K562 (cell line): ENCODE results near the gene TP53RK. TPM values are rescaled to one million over a fixed set of nuclear protein-coding genes. Genes with fewer than 3 reads are reported as not detected.
A peak's percentile ranks its signal among the peaks of the same experiment; 100 is the strongest.

Experiments used
- ATAC-seq: fragments of 200-7000 bp; cut with Tn5 transposase; 3 replicates; pipeline ENCODE4 v1.9.1; 2020; ENCODE audit warnings: moderate library complexity
- BruUV-seq: library from RNA; stranded (reverse); fragments of 400-500 nt; replicated peaks from 2 replicates; lab custom pipeline; 2021; lab: Mats Ljungman, UMichigan
- CTCF ChIA-PET: fragments of 300-600 bp; formaldehyde crosslinking; extraction: SDS; loops from one replicate; lab custom pipeline; 2021; ENCODE audit warnings: low intra/inter-chr PET ratio; lab: Yijun Ruan, JAX
- POLR2A ChIA-PET: fragments of 300-600, 350-650 bp; sonication (Branson Sonifier 250); formaldehyde crosslinking; extraction: SDS; loops from one replicate; lab custom pipeline; 2021; ENCODE audit warnings: antibody characterized with exemption, inconsistent platforms; lab: Yijun Ruan, JAX
- DNase-seq, 4 experiments: peaks; one replicate each; pipeline versions ENCODE4 v3.0.0 to v3.0.0-alpha.2; 2011 to 2018; ENCODE audit warnings: low spot score in 3 of 4, mixed read lengths in 3 of 4; ENCODE audit errors: extremely low read depth in 1 of 4
- FAIRE-seq: peaks from 2 replicates; lab custom pipeline; 2011; peaks lifted over from hg19 to GRCh38; lab: Jason Lieb, UNC
- H2AFZ ChIP-seq: 2 replicates; pipeline ENCODE4 v1.6.0; 2011; ENCODE audit warnings: low read depth, low read length, control low read depth, inconsistent platforms
- H3K27ac ChIP-seq: fragments of 200-600 bp; 3 replicates; pipeline ENCODE4 v1.8.0; 2011; ENCODE audit warnings: low read depth, mild to moderate bottlenecking, control low read depth, inconsistent platforms, low read length, moderate library complexity, mixed read lengths; ENCODE audit errors: extremely low read depth
- H3K27me3 ChIP-seq, 2 experiments: fragments of 300-600 bp in 1 of 2; 2 replicates in 1 of 2; 3 replicates in 1 of 2; pipeline versions ENCODE4 v1.6.0 to v1.8.0; 2011; ENCODE audit warnings: inconsistent platforms in 2 of 2, low read length in 2 of 2, mild to moderate bottlenecking in 1 of 2, mixed read lengths in 1 of 2, moderate library complexity in 1 of 2; ENCODE audit not compliant: control insufficient read depth in 2 of 2, insufficient read depth in 2 of 2
- H3K36me3 ChIP-seq: fragments of 300-600 bp; 3 replicates; pipeline ENCODE4 v1.8.0; 2011; ENCODE audit warnings: mild to moderate bottlenecking, low read length, inconsistent platforms; ENCODE audit not compliant: control insufficient read depth, insufficient read depth
- H3K4me1 ChIP-seq, 2 experiments: fragments of 200-600 bp in 1 of 2; replicated peaks in 1 of 2; 2 replicates in 1 of 2; 3 replicates in 1 of 2; pipeline versions ENCODE4 v1.5.1 to v1.8.0; 2011; ENCODE audit warnings: inconsistent platforms in 2 of 2, low read length in 2 of 2, mild to moderate bottlenecking in 1 of 2, mixed read lengths in 1 of 2, moderate library complexity in 1 of 2; ENCODE audit not compliant: control insufficient read depth in 2 of 2, insufficient read depth in 2 of 2
- H3K4me2 ChIP-seq: 2 replicates; pipeline ENCODE4 v1.6.1; 2011; ENCODE audit warnings: low read length, control low read depth, inconsistent platforms, mixed read lengths; ENCODE audit not compliant: insufficient read depth
- H3K4me3 ChIP-seq: fragments of 200-600 bp; sonication (generic), shearing (Covaris generic); 2 replicates; pipeline ENCODE4 v1.5.1; 2016; ENCODE audit warnings: control low read depth, inconsistent platforms
- H3K79me2 ChIP-seq: fragments of 200-600 bp; 3 replicates; pipeline ENCODE4 v1.8.0; 2011; ENCODE audit warnings: low read length, inconsistent platforms; ENCODE audit not compliant: control insufficient read depth, insufficient read depth
- H3K9ac ChIP-seq, 2 experiments: 2 replicates each; pipeline versions ENCODE4 v1.6.0 to v1.6.1; 2011; ENCODE audit warnings: low read depth in 2 of 2, low read length in 2 of 2, control low read depth in 1 of 2, inconsistent platforms in 1 of 2, mild to moderate bottlenecking in 1 of 2, mixed read lengths in 1 of 2; ENCODE audit not compliant: insufficient read depth in 1 of 2
- H3K9me1 ChIP-seq: one replicate; pipeline ENCODE4 v1.6.0; 2011; ENCODE audit warnings: inconsistent platforms, mild to moderate bottlenecking, low read length, moderate library complexity; ENCODE audit not compliant: control insufficient read depth, insufficient read depth
- H3K9me3 ChIP-seq: replicated peaks from 2 replicates; pipeline ENCODE4 v1.5.1; 2011; ENCODE audit warnings: low read depth, low read length, inconsistent platforms; ENCODE audit not compliant: control insufficient read depth, insufficient read depth
- H4K20me1 ChIP-seq: replicated peaks from 2 replicates; pipeline ENCODE4 v1.6.1; 2011; ENCODE audit warnings: low read length, inconsistent platforms, mixed read lengths; ENCODE audit not compliant: control insufficient read depth, insufficient read depth
- RBM25 ChIP-seq: fragments of 200-400 bp; formaldehyde crosslinking; IDR thresholded peaks from 2 replicates; pipeline ENCODE4 v1.6.1; 2018; ENCODE audit warnings: low read length, low read depth, moderate library complexity; ENCODE audit not compliant: severe bottlenecking
- ZNF121 ChIP-seq: sonication (generic); formaldehyde crosslinking; conservative IDR thresholded peaks from 2 replicates; pipeline ENCODE4 v1.8.0; 2022; ENCODE audit warnings: missing genetic modification reagents
- ZNF212 ChIP-seq: fragments of 450-650 bp; formaldehyde crosslinking; IDR thresholded peaks from 2 replicates; pipeline ENCODE4 v1.4.0; 2020; ENCODE audit warnings: mild to moderate bottlenecking
- in situ Hi-C: fragments of 300-500 bp; cut with MboI; formaldehyde crosslinking; loops from 4 replicates; pipeline ENCODE4 v1.15.0; 2018; ENCODE audit warnings: inconsistent platforms, mixed read lengths
- intact Hi-C: fragments of 100-400 bp; cut with micrococcal nuclease; formaldehyde crosslinking; loops from 2 replicates; pipeline ENCODE4 v1.14.2; 2022
- polyA plus RNA-seq, 8 experiments: library from polyadenylated mRNA; depleted of rRNA in 4 of 8; stranded (reverse) in 5 of 8; unstranded in 3 of 8; fragments of >200 nt; fragmentation: Nextera tagmentation in 2 of 8; fragmentation: Illumina TruSeq in 1 of 8; extraction: Ambion mirVana in 2 of 8; extraction: Trizol in 1 of 8; gene quantifications; 2 replicates each; pipeline versions ENCODE4 v1.2.1 to v1.2.3, GENCODE V29; 2011 to 2014; ENCODE audit warnings: inconsistent platforms in 1 of 8, missing spikeins in 1 of 8
- total RNA-seq, 7 experiments: library from RNA; depleted of rRNA in 6 of 7; stranded (reverse); fragments of >200 nt in 6 of 7; fragmentation: Illumina TruSeq in 2 of 7; extraction: Trizol in 2 of 7; gene quantifications; 2 replicates each; pipeline versions ENCODE4 v1.2.1 to v1.2.3, GENCODE V29; 2011 to 2021; ENCODE audit warnings: low replicate concordance in 1 of 7
- TF ChIP-seq, protein P1 (sequence below): fragments of 450-650 bp; IDR thresholded peaks from 2 replicates; pipeline ENCODE4 v1.6.1; 2016; ENCODE audit warnings: mild to moderate bottlenecking
- TF ChIP-seq, protein P2 (sequence below): fragments of 250-450 bp; sonication (Bioruptor Pico); IDR thresholded peaks from 2 replicates; pipeline ENCODE4 v1.8.0; 2021; ENCODE audit warnings: borderline replicate concordance, mild to moderate bottlenecking, moderate library complexity; ENCODE audit not compliant: poor library complexity, severe bottlenecking

The TP53RK gene
- total and polyA plus RNA-seq, 9 of the 15 experiments (the other 6 are each of a cell fraction or from before 2014, with no cell fraction given), result 2.9 to 43.5 (median 17.2) TPM

DNA sequence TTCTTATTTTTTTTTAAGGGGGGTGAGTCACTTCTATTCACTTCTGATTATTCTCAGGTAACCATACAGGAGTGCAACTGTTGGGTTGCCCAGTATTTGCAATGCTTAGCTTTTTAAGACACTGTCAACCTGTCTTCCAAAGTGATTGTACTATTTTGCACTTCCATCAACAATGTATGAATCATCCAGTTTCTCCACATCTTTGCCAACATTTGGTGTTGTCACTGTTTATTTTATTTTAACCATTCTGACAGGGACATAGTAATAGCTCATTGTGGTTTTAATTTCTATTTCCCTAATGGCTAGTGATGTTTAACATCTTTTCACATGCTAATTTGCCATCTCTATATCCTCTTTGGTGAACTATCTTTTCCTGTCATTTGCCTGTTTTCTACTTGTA, 36.5 kb downstream of the TP53RK start:
- no peak for ATAC-seq
- CTCF ChIA-PET, result no interaction called here

More for the DNA sequence above, 36.5 kb downstream of the TP53RK start:
- Histone ChIP-seq H3K36me3 (no peaks in the 10 kb centered on the region), H3K9me1 (no peaks in the 10 kb centered on the region), H3K27ac (no peak overlapping the region), H3K9ac (no peak overlapping the region), H4K20me1 (no peaks in the 10 kb centered on the region; the same call in 1 of the 2 replicates), H3K4me3 (no peak overlapping the region), H2AFZ (no peak overlapping the region), H3K27me3 (no peaks in the 10 kb centered on the region), H3K4me1 (peaks cover 20 to 22% of the 10 kb centered on the region in 2 experiments; a peak in 4 of 5 replicates), H3K9me3 (no peaks in the 10 kb centered on the region), H3K4me2 (no peak overlapping the region), H3K79me2 (no peaks in the 10 kb centered on the region)
- TF ChIP-seq ZNF212 (CRISPR knock-in tag), result no peak
- peak; percentile 47 for TF ChIP-seq RBM25
- TF ChIP-seq, protein P1, sequence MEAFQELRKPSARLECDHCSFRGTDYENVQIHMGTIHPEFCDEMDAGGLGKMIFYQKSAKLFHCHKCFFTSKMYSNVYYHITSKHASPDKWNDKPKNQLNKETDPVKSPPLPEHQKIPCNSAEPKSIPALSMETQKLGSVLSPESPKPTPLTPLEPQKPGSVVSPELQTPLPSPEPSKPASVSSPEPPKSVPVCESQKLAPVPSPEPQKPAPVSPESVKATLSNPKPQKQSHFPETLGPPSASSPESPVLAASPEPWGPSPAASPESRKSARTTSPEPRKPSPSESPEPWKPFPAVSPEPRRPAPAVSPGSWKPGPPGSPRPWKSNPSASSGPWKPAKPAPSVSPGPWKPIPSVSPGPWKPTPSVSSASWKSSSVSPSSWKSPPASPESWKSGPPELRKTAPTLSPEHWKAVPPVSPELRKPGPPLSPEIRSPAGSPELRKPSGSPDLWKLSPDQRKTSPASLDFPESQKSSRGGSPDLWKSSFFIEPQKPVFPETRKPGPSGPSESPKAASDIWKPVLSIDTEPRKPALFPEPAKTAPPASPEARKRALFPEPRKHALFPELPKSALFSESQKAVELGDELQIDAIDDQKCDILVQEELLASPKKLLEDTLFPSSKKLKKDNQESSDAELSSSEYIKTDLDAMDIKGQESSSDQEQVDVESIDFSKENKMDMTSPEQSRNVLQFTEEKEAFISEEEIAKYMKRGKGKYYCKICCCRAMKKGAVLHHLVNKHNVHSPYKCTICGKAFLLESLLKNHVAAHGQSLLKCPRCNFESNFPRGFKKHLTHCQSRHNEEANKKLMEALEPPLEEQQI, result no peak
- TF ChIP-seq ZNF121 (CRISPR knock-in tag), result no peak
- TF ChIP-seq, protein P2, sequence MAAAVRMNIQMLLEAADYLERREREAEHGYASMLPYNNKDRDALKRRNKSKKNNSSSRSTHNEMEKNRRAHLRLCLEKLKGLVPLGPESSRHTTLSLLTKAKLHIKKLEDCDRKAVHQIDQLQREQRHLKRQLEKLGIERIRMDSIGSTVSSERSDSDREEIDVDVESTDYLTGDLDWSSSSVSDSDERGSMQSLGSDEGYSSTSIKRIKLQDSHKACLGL (CRISPR knock-in tag), result no peak
- no TSS peak for BruUV-seq
- in situ Hi-C loops, result no loop called here
- no peak for DNase-seq
- POLR2A ChIA-PET, result interaction anchor here (0.6 kb wide), 1 partner anchor 18 kb away, joined by 3 read pairs; no protein-coding TSS in a partner anchor
- intact Hi-C loops, result no loop called here
- FAIRE-seq, result no peak
